Stimulated activated naive B cell treated with anti-CD40 and anti-IgM and Interleukin-4, amounts not matched to agents 10 μg/mL and 1 μg/mL and 100 μg/mL, for 72 hours (primary cell): ENCODE data around the gene CCDC81.

ENCODE experiments used
- ATAC-seq, 2 donors: fragments of 150-1000 bp; cut with Tn5 transposase; replicated peaks; 2 replicates each; pipeline ENCODE4 v1.10.0; 2021; ENCODE audit warnings: moderate library complexity in 1 of 2
- DNase-seq: peaks from one replicate; pipeline ENCODE4 v3.0.0; 2021
- H3K27ac Mint-ChIP-seq: one replicate; pipeline ENCODE4 v1.8.0; 2022; ENCODE audit warnings: mild to moderate bottlenecking, mixed read lengths
- H3K27me3 Mint-ChIP-seq, 2 donors: one replicate each; pipeline ENCODE4 v1.8.0; 2022; ENCODE audit warnings: mixed read lengths in 2 of 2
- H3K36me3 Mint-ChIP-seq, 2 donors: one replicate each; pipeline ENCODE4 v1.8.0; 2022; ENCODE audit warnings: mixed read lengths in 2 of 2, mild to moderate bottlenecking in 1 of 2
- H3K4me1 Mint-ChIP-seq, 2 donors: one replicate each; pipeline ENCODE4 v1.8.0; 2022; ENCODE audit warnings: mixed read lengths in 2 of 2, mild to moderate bottlenecking in 1 of 2
- H3K4me3 Mint-ChIP-seq, 2 donors: one replicate each; pipeline ENCODE4 v1.8.0; 2022; ENCODE audit warnings: mild to moderate bottlenecking in 2 of 2, mixed read lengths in 2 of 2, moderate library complexity in 1 of 2
- H3K9me3 Mint-ChIP-seq, 2 donors: one replicate each; pipeline ENCODE4 v1.8.0; 2022; ENCODE audit warnings: mixed read lengths in 2 of 2, mild to moderate bottlenecking in 1 of 2

CCDC81 gene

GRCh38 chr11:86372041-86372440 lies 2.6 kb upstream of the CCDC81 start:
- H3K36me3 Mint-ChIP-seq = peaks cover 7 to 21% of the 10 kb centered on the region in 2 donors
- H3K27me3 Mint-ChIP-seq = peaks cover 4 to 17% of the 10 kb centered on the region in 2 donors
- peaks cover 0 to 2% of the 10 kb centered on the region in 2 donors for H3K4me1 Mint-ChIP-seq
- H3K4me3 Mint-ChIP-seq = no peak overlapping the region
- DNase-seq (no peak), ATAC-seq (no peak)
- no peak overlapping the region for H3K27ac Mint-ChIP-seq
- peaks cover 15 to 17% of the 10 kb centered on the region in 2 donors for H3K9me3 Mint-ChIP-seq

GRCh38 chr11:86372586-86372985 lies 2.1 kb upstream of the CCDC81 start:
- DNase-seq = no peak
- Mint-ChIP-seq H3K36me3 (peaks cover 7 to 21% of the 10 kb centered on the region in 2 donors), H3K27me3 (peaks cover 4 to 17% of the 10 kb centered on the region in 2 donors), H3K27ac (no peak overlapping the region), H3K9me3 (peaks cover 15 to 18% of the 10 kb centered on the region in 2 donors), H3K4me1 (peaks cover 0 to 2% of the 10 kb centered on the region in 2 donors), H3K4me3 (no peak overlapping the region)
- ATAC-seq = no peak

GRCh38 chr11:86374069-86374468 lies 618 bp upstream of the CCDC81 start:
- Mint-ChIP-seq H3K27ac (no peak overlapping the region), H3K4me3 (no peak overlapping the region), H3K36me3 (peaks cover 7 to 21% of the 10 kb centered on the region in 2 donors), H3K4me1 (peaks cover 0 to 2% of the 10 kb centered on the region in 2 donors), H3K9me3 (peaks cover 15 to 18% of the 10 kb centered on the region in 2 donors), H3K27me3 (peaks cover 4 to 17% of the 10 kb centered on the region in 2 donors)
- DNase-seq = no peak
- no peak for ATAC-seq

- H3K9me3 Mint-ChIP-seq = peaks cover 12 to 13% of the 10 kb centered on the region in 2 donors
- H3K4me3 Mint-ChIP-seq = no peak overlapping the region
- H3K36me3 Mint-ChIP-seq = peaks cover 4 to 12% of the 10 kb centered on the region in 2 donors
- ATAC-seq = no peak
- no peak overlapping the region for H3K27ac Mint-ChIP-seq
- H3K4me1 Mint-ChIP-seq = peaks cover 0 to 2% of the 10 kb centered on the region in 2 donors
- no peak for DNase-seq
- H3K27me3 Mint-ChIP-seq = peaks cover 4 to 17% of the 10 kb centered on the region in 2 donors
Observed at GRCh38 chr11:86377972-86378371, 3.3 kb downstream of the CCDC81 start.

- H3K9me3 Mint-ChIP-seq = peaks cover 9 to 13% of the 10 kb centered on the region in 2 donors
- DNase-seq (no peak), ATAC-seq (no peak)
- H3K4me3 Mint-ChIP-seq = no peak overlapping the region
- no peak overlapping the region for H3K27ac Mint-ChIP-seq
- no peaks in the 10 kb centered on the region for H3K4me1 Mint-ChIP-seq
- H3K27me3 Mint-ChIP-seq = no peaks in the 10 kb centered on the region
- H3K36me3 Mint-ChIP-seq = peaks cover 0 to 4% of the 10 kb centered on the region in 2 donors
Observed at GRCh38 chr11:86380295-86381059, 5.8 kb downstream of the CCDC81 start.

GRCh38 chr11:86383041-86383955 lies 8.6 kb downstream of the CCDC81 start:
- Mint-ChIP-seq H3K4me3 (no peak overlapping the region), H3K27ac (no peak overlapping the region), H3K36me3 (no peaks in the 10 kb centered on the region), H3K4me1 (no peaks in the 10 kb centered on the region), H3K27me3 (no peaks in the 10 kb centered on the region), H3K9me3 (no peaks in the 10 kb centered on the region)
- ATAC-seq = no peak
- DNase-seq = no peak

GRCh38 chr11:86386283-86386682 lies 11.6 kb downstream of the CCDC81 start:
- H3K27me3 Mint-ChIP-seq = no peaks in the 10 kb centered on the region
- peaks cover 0 to 3% of the 10 kb centered on the region in 2 donors for H3K36me3 Mint-ChIP-seq
- H3K9me3 Mint-ChIP-seq = peaks cover 0 to 2% of the 10 kb centered on the region in 2 donors

GRCh38 chr11:86386746-86387145 lies 12.1 kb downstream of the CCDC81 start:
- Mint-ChIP-seq H3K36me3 (peaks cover 0 to 3% of the 10 kb centered on the region in 2 donors), H3K4me1 (no peaks in the 10 kb centered on the region), H3K27ac (no peak overlapping the region), H3K27me3 (no peaks in the 10 kb centered on the region), H3K4me3 (no peak overlapping the region), H3K9me3 (peaks cover 0 to 2% of the 10 kb centered on the region in 2 donors)
- ATAC-seq (no peak), DNase-seq (no peak)

More at GRCh38 chr11:86386283-86386682, 11.6 kb downstream of the CCDC81 start:
- DNase-seq (no peak), ATAC-seq (no peak)
- Mint-ChIP-seq H3K4me1 (no peaks in the 10 kb centered on the region), H3K4me3 (no peak overlapping the region), H3K27ac (no peak overlapping the region)

GRCh38 chr11:86388198-86388597 lies 13.5 kb downstream of the CCDC81 start:
- DNase-seq (no peak), ATAC-seq (no peak)
- H3K9me3 Mint-ChIP-seq = peaks cover 0 to 2% of the 10 kb centered on the region in 2 donors
- H3K36me3 Mint-ChIP-seq = peaks cover 0 to 3% of the 10 kb centered on the region in 2 donors
- H3K27ac Mint-ChIP-seq = no peak overlapping the region
- no peaks in the 10 kb centered on the region for H3K27me3 Mint-ChIP-seq
- H3K4me3 Mint-ChIP-seq = no peak overlapping the region
- no peaks in the 10 kb centered on the region for H3K4me1 Mint-ChIP-seq

- Mint-ChIP-seq H3K9me3 (peaks cover 0 to 2% of the 10 kb centered on the region in 2 donors), H3K36me3 (peaks cover 0 to 3% of the 10 kb centered on the region in 2 donors), H3K27me3 (no peaks in the 10 kb centered on the region), H3K4me1 (no peaks in the 10 kb centered on the region), H3K4me3 (no peak overlapping the region), H3K27ac (no peak overlapping the region)
- no peak for ATAC-seq
- DNase-seq = no peak
Observed at GRCh38 chr11:86390487-86390886, 15.8 kb downstream of the CCDC81 start.

GRCh38 chr11:86395061-86395551 lies 20.4 kb downstream of the CCDC81 start:
- DNase-seq (no peak), ATAC-seq (no peak)
- Mint-ChIP-seq H3K4me1 (no peaks in the 10 kb centered on the region), H3K9me3 (no peaks in the 10 kb centered on the region), H3K4me3 (no peak overlapping the region), H3K27ac (no peak overlapping the region), H3K27me3 (no peaks in the 10 kb centered on the region), H3K36me3 (peaks cover 2 to 5% of the 10 kb centered on the region in 2 donors)

GRCh38 chr11:86396396-86396795 lies 21.7 kb downstream of the CCDC81 start:
- no peaks in the 10 kb centered on the region for H3K4me1 Mint-ChIP-seq
- DNase-seq = no peak
- ATAC-seq = no peak
- no peaks in the 10 kb centered on the region for H3K9me3 Mint-ChIP-seq
- H3K27me3 Mint-ChIP-seq = no peaks in the 10 kb centered on the region
- H3K4me3 Mint-ChIP-seq = no peak overlapping the region
- peaks cover 2 to 8% of the 10 kb centered on the region in 2 donors for H3K36me3 Mint-ChIP-seq
- H3K27ac Mint-ChIP-seq = no peak overlapping the region

- peaks cover 2 to 8% of the 10 kb centered on the region in 2 donors for H3K36me3 Mint-ChIP-seq
- H3K9me3 Mint-ChIP-seq = no peaks in the 10 kb centered on the region
- no peak overlapping the region for H3K27ac Mint-ChIP-seq
- ATAC-seq (no peak), DNase-seq (no peak)
- no peaks in the 10 kb centered on the region for H3K27me3 Mint-ChIP-seq
- no peaks in the 10 kb centered on the region for H3K4me1 Mint-ChIP-seq
- H3K4me3 Mint-ChIP-seq = no peak overlapping the region
Observed at GRCh38 chr11:86397351-86397750, 22.7 kb downstream of the CCDC81 start.

- DNase-seq (no peak), ATAC-seq (no peak)
- Mint-ChIP-seq H3K36me3 (peaks cover 2 to 8% of the 10 kb centered on the region in 2 donors), H3K4me3 (no peak overlapping the region), H3K27me3 (no peaks in the 10 kb centered on the region), H3K27ac (no peak overlapping the region), H3K4me1 (no peaks in the 10 kb centered on the region), H3K9me3 (no peaks in the 10 kb centered on the region)
Observed at GRCh38 chr11:86398106-86398505, 23.4 kb downstream of the CCDC81 start.
